Common myeloid progenitor, CD34-positive (primary cell): ENCODE measurements around the gene EXTL1.

Source experiments
- CTCF ChIA-PET: fragments of 350-600 bp; sonication (Branson Sonifier 250); formaldehyde crosslinking; loops from one replicate; lab custom pipeline; 2021; ENCODE audit warnings: antibody characterized with exemption; lab: Charles Lee
- POLR2A ChIA-PET: fragments of 350-600 bp; sonication (Branson Sonifier 250); formaldehyde crosslinking; loops from one replicate; lab custom pipeline; 2021; ENCODE audit warnings: antibody characterized with exemption; lab: Charles Lee
- DNase-seq, 3 donors: peaks; one replicate each; pipeline versions ENCODE4 v3.0.0 to v3.0.0-alpha.2; 2013
- H3K27ac ChIP-seq, 2 experiments: 1 replicate in 1 of 2; 2 replicates in 1 of 2; pipeline ENCODE4 v1.7.0; 2013; ENCODE audit warnings: inconsistent platforms in 2 of 2, low read length in 2 of 2, mild to moderate bottlenecking in 2 of 2, low read depth in 1 of 2, moderate library complexity in 1 of 2; ENCODE audit not compliant: severe bottlenecking in 2 of 2, insufficient read depth in 1 of 2, poor library complexity in 1 of 2
- H3K27me3 ChIP-seq, 5 experiments: replicated peaks in 2 of 5; 1 replicate in 3 of 5; 2 replicates in 2 of 5; pipeline versions ENCODE4 v1.6.1 to v1.7.0; 2013; ENCODE audit warnings: low read length in 4 of 5, mild to moderate bottlenecking in 2 of 5, moderate library complexity in 2 of 5, inconsistent platforms in 1 of 5; ENCODE audit not compliant: insufficient read depth in 5 of 5, control insufficient read depth in 4 of 5
- H3K36me3 ChIP-seq, 4 experiments: 1 replicate in 2 of 4; 2 replicates in 2 of 4; pipeline versions ENCODE4 v1.6.1 to v1.7.0; 2013; ENCODE audit warnings: low read length in 3 of 4, control low read depth in 1 of 4, mild to moderate bottlenecking in 1 of 4; ENCODE audit not compliant: control insufficient read depth in 4 of 4, insufficient read depth in 4 of 4
- H3K4me1 ChIP-seq, 4 experiments: 1 replicate in 3 of 4; 2 replicates in 1 of 4; pipeline versions ENCODE4 v1.6.1 to v1.7.1; 2013; ENCODE audit warnings: low read length in 3 of 4, mild to moderate bottlenecking in 3 of 4, control low read depth in 1 of 4, inconsistent platforms in 1 of 4, moderate library complexity in 1 of 4; ENCODE audit not compliant: control insufficient read depth in 4 of 4, insufficient read depth in 4 of 4; ENCODE audit errors: control extremely low read depth in 1 of 4
- H3K4me3 ChIP-seq, 7 experiments: 1 replicate in 4 of 7; 2 replicates in 3 of 7; pipeline versions ENCODE4 v1.5.1 to v1.7.0; 2013; ENCODE audit warnings: mild to moderate bottlenecking in 7 of 7, low read length in 6 of 7, moderate library complexity in 6 of 7, inconsistent platforms in 2 of 7, low read depth in 2 of 7, control low read depth in 1 of 7; ENCODE audit not compliant: insufficient read depth in 4 of 7, control insufficient read depth in 1 of 7; ENCODE audit errors: extremely low read depth in 1 of 7
- H3K9me3 ChIP-seq, 5 experiments: 1 replicate in 4 of 5; 2 replicates in 1 of 5; pipeline versions ENCODE4 v1.6.1 to v1.7.1; 2013; ENCODE audit warnings: low read length in 4 of 5, mild to moderate bottlenecking in 2 of 5, inconsistent platforms in 1 of 5, low read depth in 1 of 5, moderate library complexity in 1 of 5; ENCODE audit not compliant: control insufficient read depth in 4 of 5, insufficient read depth in 2 of 5; ENCODE audit errors: control extremely low read depth in 1 of 5
- WGBS: methylation state at CpG from one replicate; pipeline ENCODE4 v1.1.5; 2013; ENCODE audit not compliant: insufficient coverage; 5-methylcytosine and 5-hydroxymethylcytosine counted together

EXTL1 gene

GRCh38 chr1:26005434-26006105 lies 16.0 kb upstream of the EXTL1 start:
- Histone ChIP-seq H3K27ac (no peak overlapping the region), H3K27me3 (no peaks in the 10 kb centered on the region), H3K4me3 (no peak overlapping the region), H3K9me3 (no peaks in the 10 kb centered on the region), H3K36me3 (no peaks in the 10 kb centered on the region), H3K4me1 (no peaks in the 10 kb centered on the region)
- WGBS: 82% methylated on average over 3 of the region's 4 CpGs
- ChIA-PET POLR2A (no interaction called here), CTCF (interaction anchor here (12.8 kb wide), 1 partner anchor 107 kb away, joined by 368 read pairs; the partner anchor contains the start of gene STMN1)
- DNase-seq: no peak

GRCh38 chr1:26006710-26007109 lies 14.9 kb upstream of the EXTL1 start:
- DNase-seq: no peak
- Histone ChIP-seq H3K4me1 (no peaks in the 10 kb centered on the region), H3K27ac (no peak overlapping the region), H3K9me3 (no peaks in the 10 kb centered on the region), H3K36me3 (no peaks in the 10 kb centered on the region), H3K4me3 (no peak overlapping the region), H3K27me3 (no peaks in the 10 kb centered on the region)
- ChIA-PET CTCF (no interaction called here), POLR2A (no interaction called here)
- WGBS: 98% methylated on average over 13 of the region's 16 CpGs

GRCh38 chr1:26009796-26010447 lies 11.7 kb upstream of the EXTL1 start:
- peak; percentile 42 to 70 (median 51) for DNase-seq
- no peaks in the 10 kb centered on the region for H3K27me3 ChIP-seq
- 100% methylated on average over 3 of the region's 6 CpGs for WGBS
- no peaks in the 10 kb centered on the region for H3K36me3 ChIP-seq
- H3K4me1 ChIP-seq: peaks cover 0 to 2% (median 0%) of the 10 kb centered on the region in 4 experiments
- H3K27ac ChIP-seq: no peak overlapping the region
- ChIA-PET CTCF (interaction anchor here (1.0 to 4.5 kb wide), 6 partner anchors 10 to 166 kb away, joined by 3 to 28 read pairs (median 3); no protein-coding TSS in a partner anchor), POLR2A (interaction anchor here (0.7 kb wide), 1 partner anchor 358 kb away, joined by 4 read pairs; no protein-coding TSS in a partner anchor)
- H3K4me3 ChIP-seq: no peak overlapping the region
- H3K9me3 ChIP-seq: no peaks in the 10 kb centered on the region

GRCh38 chr1:26010825-26011224 lies 10.8 kb upstream of the EXTL1 start:
- Histone ChIP-seq H3K9me3 (no peaks in the 10 kb centered on the region), H3K4me3 (no peak overlapping the region), H3K27ac (no peak overlapping the region), H3K27me3 (no peaks in the 10 kb centered on the region), H3K4me1 (peaks cover 0 to 11% (median 7%) of the 10 kb centered on the region in 4 experiments), H3K36me3 (no peaks in the 10 kb centered on the region)
- WGBS: 94% methylated on average over 2 of the region's 3 CpGs
- no peak for DNase-seq
- ChIA-PET CTCF (interaction anchor here (1.0 to 4.5 kb wide), 6 partner anchors 9 to 179 kb away, joined by 3 to 28 read pairs (median 4); partner anchors contain the start of gene EXTL1), POLR2A (no interaction called here)

- CTCF ChIA-PET: interaction anchor here (0.6 to 1.3 kb wide), 5 partner anchors 12 to 112 kb away, joined by 3 read pairs; no protein-coding TSS in a partner anchor
- Histone ChIP-seq H3K4me1 (peaks cover 0 to 28% (median 14%) of the 10 kb centered on the region in 4 experiments), H3K36me3 (no peaks in the 10 kb centered on the region), H3K9me3 (no peaks in the 10 kb centered on the region), H3K27me3 (peaks cover 0 to 1% (median 0%) of the 10 kb centered on the region in 5 experiments), H3K27ac (no peak overlapping the region), H3K4me3 (no peak overlapping the region)
- DNase-seq: no peak
- WGBS: 94% methylated on average over 3 of the region's 3 CpGs
- POLR2A ChIA-PET: no interaction called here
Observed at GRCh38 chr1:26012864-26013263, 8.7 kb upstream of the EXTL1 start.

GRCh38 chr1:26014179-26014578 lies 7.4 kb upstream of the EXTL1 start:
- ChIA-PET CTCF (interaction anchor here (1.1 to 1.3 kb wide), 3 partner anchors 11 to 119 kb away, joined by 3 to 4 read pairs (median 3); partner anchors contain the start of gene PAFAH2), POLR2A (no interaction called here)
- no peaks in the 10 kb centered on the region for H3K36me3 ChIP-seq
- H3K9me3 ChIP-seq: no peaks in the 10 kb centered on the region
- no peak overlapping the region for H3K4me3 ChIP-seq
- no CpG with 5 or more reads among the region's 2 CpGs for WGBS
- H3K27ac ChIP-seq: no peak overlapping the region
- peaks cover 0 to 1% (median 0%) of the 10 kb centered on the region in 5 experiments for H3K27me3 ChIP-seq
- DNase-seq: no peak
- H3K4me1 ChIP-seq: peaks cover 0 to 35% (median 14%) of the 10 kb centered on the region in 4 experiments

GRCh38 chr1:26015358-26015757 lies 6.2 kb upstream of the EXTL1 start:
- 80% methylated on average over 1 of the region's 2 CpGs for WGBS
- peaks cover 0 to 46% (median 21%) of the 10 kb centered on the region in 4 experiments for H3K4me1 ChIP-seq

More at GRCh38 chr1:26015358-26015757, 6.2 kb upstream of the EXTL1 start:
- H3K4me3 ChIP-seq: no peak overlapping the region
- POLR2A ChIA-PET: no interaction called here
- peak; percentile 29 to 63 (median 54) for DNase-seq
- CTCF ChIA-PET: no interaction called here
- no peaks in the 10 kb centered on the region for H3K9me3 ChIP-seq
- no peak overlapping the region for H3K27ac ChIP-seq
- H3K27me3 ChIP-seq: peaks cover 0 to 1% (median 0%) of the 10 kb centered on the region in 5 experiments
- no peaks in the 10 kb centered on the region for H3K36me3 ChIP-seq
